ENCODE data around the gene PNKD. TPM values are rescaled to one million over a fixed set of nuclear protein-coding genes. Genes with fewer than 3 reads are reported as not detected.

The PNKD gene
- total and polyA plus RNA-seq, 2 of the 8 experiments (the other 6 are each of a cell fraction or from before 2014, with no cell fraction given): 43.9 to 65.4 TPM

- Histone ChIP-seq H4K8ac (ENCODE audit: extremely low read depth, insufficient read depth, low read length) (no peak overlapping the region), H3K14ac (ENCODE audit: insufficient read length) (no peak overlapping the region), H2AK5ac (ENCODE audit: low read depth, low read length) (no peak overlapping the region), H3K9me3 (ENCODE audit: insufficient read depth in 2 of 2, low read depth in 1 of 2, low read length in 1 of 2) (no peaks in the 10 kb centered on the region), H2BK12ac (ENCODE audit: low read depth, low read length) (no peak overlapping the region), H2AFZ (ENCODE audit: low read length) (no peak overlapping the region), H3K4me2 (ENCODE audit: insufficient read depth in 1 of 2, low read depth in 2 of 2, low read length in 2 of 2) (no peak overlapping the region), H3K23ac (ENCODE audit: insufficient read length) (no peak overlapping the region), H3K23me2 (ENCODE audit: low read depth, low read length) (peaks cover 5% of the 10 kb centered on the region), H3K9ac (replicated peaks in 1 of 4; ENCODE audit: extremely low read depth in 1 of 4, low read depth in 3 of 4, low read length in 3 of 4) (no peak overlapping the region), H3K18ac (ENCODE audit: extremely low read depth, low read length) (no peak overlapping the region), H3K79me2 (ENCODE audit: control insufficient read depth in 1 of 2, insufficient read depth in 2 of 2, low read length in 2 of 2) (peaks cover 0 to 7% of the 10 kb centered on the region in 2 experiments; a peak in 2 of 4 replicates), H4K91ac (replicated peaks; ENCODE audit: insufficient read length, low read length) (no peak overlapping the region), H2BK5ac (ENCODE audit: low read depth, low read length) (no peak overlapping the region), H3K4ac (replicated peaks; ENCODE audit: insufficient read length, low read depth, low read length) (no peak overlapping the region), H3K56ac (replicated peaks; ENCODE audit: insufficient read length, low read depth, low read length) (no peak overlapping the region), H3K27me3 (replicated peaks in 1 of 4; ENCODE audit: control insufficient read depth in 3 of 4, extremely low read depth in 1 of 4, insufficient read depth in 3 of 4, low read length in 3 of 4) (no peaks in the 10 kb centered on the region), H2BK20ac (ENCODE audit: low read length) (no peak overlapping the region), H4K20me1 (replicated peaks in 1 of 2; ENCODE audit: control insufficient read depth in 1 of 2, insufficient read depth in 2 of 2, low read length in 2 of 2) (peaks cover 0 to 14% of the 10 kb centered on the region in 2 experiments), H3K4me3 (ENCODE audit: extremely low read depth in 1 of 4, insufficient read depth in 2 of 4, low read depth in 3 of 4, low read length in 4 of 4) (no peak overlapping the region), H2BK15ac (ENCODE audit: low read length) (no peak overlapping the region), H4K5ac (ENCODE audit: insufficient read length, low read depth, low read length) (no peak overlapping the region), H2BK120ac (replicated peaks; ENCODE audit: low read depth, low read length) (no peak overlapping the region), H3K27ac (ENCODE audit: low read depth, low read length) (no peak overlapping the region), H3K36me3 (ENCODE audit: control insufficient read depth in 2 of 4, insufficient read depth in 4 of 4, low read length in 3 of 4) (peaks cover 15 to 40% (median 20%) of the 10 kb centered on the region in 4 experiments; a peak in 7 of 8 replicates), H3K4me1 (replicated peaks in 1 of 4; ENCODE audit: control insufficient read depth in 3 of 4, insufficient read depth in 4 of 4, low read length in 3 of 4) (peaks cover 3 to 20% (median 15%) of the 10 kb centered on the region in 4 experiments), H3K79me1 (ENCODE audit: low read depth, low read length) (peaks cover 3% of the 10 kb centered on the region; the same call in 1 of the 2 replicates)
- no peak for DNase-seq (ENCODE audit: low read depth in 1 of 2, low spot score in 2 of 2)
- CTCF ChIA-PET (ENCODE audit: partially characterized antibody): interaction anchor here (1.0 to 9.0 kb wide), 5 partner anchors 8 to 77 kb away, joined by 3 to 81 read pairs (median 5); partner anchors contain the start of genes AAMP and PNKD
- 94% methylated on average over 22 of the region's 22 CpGs; no CpG with 5 or more reads in 1 of the 2 experiments for whole genome bisulfite sequencing, 2 experiments (ENCODE audit: extremely low coverage in 1 of 2, insufficient coverage in 1 of 2, insufficient read length in 1 of 2, insufficient replicate concordance in 2 of 2, low coverage in 1 of 2, low lambda C conversion rate in 2 of 2, missing lambda C conversion rate in 1 of 2)
- FAIRE-seq: no peak
- POLR2A ChIA-PET (ENCODE audit: partially characterized antibody): interaction anchor here (2.3 kb wide), 1 partner anchor 8 kb away, joined by 8 read pairs; no protein-coding TSS in a partner anchor
- no peak for TF ChIP-seq FOSL1 (IDR thresholded peaks at IDR 0.05; ENCODE audit: insufficient read depth, low read depth, low read length)
- no peak for TF ChIP-seq MAFK (IDR thresholded peaks at IDR 0.05; ENCODE audit: low read depth, low read length)
- no peak for TF ChIP-seq TBP (IDR thresholded peaks at IDR 0.05; ENCODE audit: low read depth, low read length)
- TF ChIP-seq JUN (IDR thresholded peaks at IDR 0.05; ENCODE audit: low read depth, low read length): no peak
- TF ChIP-seq CTBP2 (IDR thresholded peaks at IDR 0.05; ENCODE audit: borderline replicate concordance, insufficient read depth, insufficient read length, low read length): no peak
- no peak for TF ChIP-seq CHD1 (IDR thresholded peaks at IDR 0.05; ENCODE audit: low read depth, low read length)
- no peak for TF ChIP-seq TAF1 (IDR thresholded peaks at IDR 0.05; ENCODE audit: low read depth, low read length)
- TF ChIP-seq SP2 (IDR thresholded peaks at IDR 0.05; ENCODE audit: low read length): no peak
- TF ChIP-seq CBX8 (IDR thresholded peaks at IDR 0.05; ENCODE audit: borderline replicate concordance, low read depth, low read length): no peak
- TF ChIP-seq CTCF (IDR thresholded peaks at IDR 0.05; ENCODE audit: control extremely low read depth in 1 of 3, insufficient read depth in 1 of 3, low read depth in 1 of 3, low read length in 3 of 3): no peak
Measured at GRCh38 chr2:218264773-218265561, 5.4 kb upstream of the PNKD start.
